Vagina (tissue), 2 donors: ENCODE measurements around the gene ACTN4.

Experiments
- POLR2A ChIP-seq, 2 donors: fragments of 450-650 bp; IDR thresholded peaks; one replicate each; pipeline ENCODE4 v1.6.1; 2017; ENCODE audit warnings: antibody characterized with exemption in 2 of 2, mild to moderate bottlenecking in 2 of 2, moderate library complexity in 2 of 2
- TF ChIP-seq, protein P1 (sequence below), 3 experiments: fragments of 450-650 bp in 2 of 3; fragments of 200-600 bp in 1 of 3; sonication (generic) in 1 of 3; IDR thresholded peaks; one replicate each; pipeline ENCODE4 v1.5.1; 2017 to 2019; ENCODE audit warnings: antibody characterized with exemption in 3 of 3, mild to moderate bottlenecking in 2 of 3, moderate library complexity in 2 of 3

GRCh38 chr19:38736413-38737280, 89.2 kb downstream of the ACTN4 start:
- TF ChIP-seq, protein P1, sequence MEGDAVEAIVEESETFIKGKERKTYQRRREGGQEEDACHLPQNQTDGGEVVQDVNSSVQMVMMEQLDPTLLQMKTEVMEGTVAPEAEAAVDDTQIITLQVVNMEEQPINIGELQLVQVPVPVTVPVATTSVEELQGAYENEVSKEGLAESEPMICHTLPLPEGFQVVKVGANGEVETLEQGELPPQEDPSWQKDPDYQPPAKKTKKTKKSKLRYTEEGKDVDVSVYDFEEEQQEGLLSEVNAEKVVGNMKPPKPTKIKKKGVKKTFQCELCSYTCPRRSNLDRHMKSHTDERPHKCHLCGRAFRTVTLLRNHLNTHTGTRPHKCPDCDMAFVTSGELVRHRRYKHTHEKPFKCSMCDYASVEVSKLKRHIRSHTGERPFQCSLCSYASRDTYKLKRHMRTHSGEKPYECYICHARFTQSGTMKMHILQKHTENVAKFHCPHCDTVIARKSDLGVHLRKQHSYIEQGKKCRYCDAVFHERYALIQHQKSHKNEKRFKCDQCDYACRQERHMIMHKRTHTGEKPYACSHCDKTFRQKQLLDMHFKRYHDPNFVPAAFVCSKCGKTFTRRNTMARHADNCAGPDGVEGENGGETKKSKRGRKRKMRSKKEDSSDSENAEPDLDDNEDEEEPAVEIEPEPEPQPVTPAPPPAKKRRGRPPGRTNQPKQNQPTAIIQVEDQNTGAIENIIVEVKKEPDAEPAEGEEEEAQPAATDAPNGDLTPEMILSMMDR (IDR thresholded peaks at IDR 0.05), result no peak
- no peak for TF ChIP-seq POLR2A (IDR thresholded peaks at IDR 0.05)
